AML-193 (cell line): ENCODE data around the gene THADA.

Experiments
- DNase-seq, 2 experiments: peaks; one replicate each; lab custom pipeline; 2025; lab: John Stamatoyannopoulos, UW

Gene THADA

DNA sequence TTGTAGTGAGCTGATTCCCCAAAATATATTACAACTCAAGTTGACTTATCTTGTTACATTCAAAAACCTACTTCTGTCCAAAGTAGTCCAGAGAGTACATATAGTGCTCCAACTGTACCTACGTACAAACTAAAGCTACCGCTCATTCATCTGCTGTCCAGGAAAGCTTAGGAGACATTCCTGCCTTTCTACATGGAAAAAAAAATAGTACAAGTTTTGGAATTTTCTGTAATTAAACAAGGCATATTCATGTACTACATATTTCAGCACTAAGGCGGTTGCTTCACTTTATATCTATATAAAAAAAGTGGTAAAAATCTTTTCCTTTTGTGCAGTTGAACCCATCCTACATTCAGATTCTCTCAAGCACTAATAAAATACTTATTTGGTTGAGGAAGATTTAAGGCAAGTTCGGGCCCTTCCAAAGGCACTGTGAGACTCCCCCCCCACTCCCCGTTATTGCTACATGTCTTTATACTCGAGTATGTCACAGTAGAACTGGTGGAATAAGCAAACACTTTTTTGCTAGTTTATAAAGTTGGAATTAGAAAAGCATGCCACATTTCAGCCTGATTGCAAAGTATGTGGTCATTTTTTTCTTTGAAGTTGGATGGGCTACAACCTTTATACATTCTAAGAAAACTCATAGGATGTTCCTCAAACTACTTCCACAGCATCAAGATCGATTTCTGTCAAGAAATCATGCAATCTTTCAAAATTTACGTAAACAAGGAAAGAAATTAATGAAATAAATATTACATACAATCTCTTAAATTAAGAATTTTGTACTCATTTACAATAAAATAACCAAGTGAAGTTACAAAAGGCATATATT is 373.1 kb downstream of the THADA start:
- DNase-seq = no peak

DNA sequence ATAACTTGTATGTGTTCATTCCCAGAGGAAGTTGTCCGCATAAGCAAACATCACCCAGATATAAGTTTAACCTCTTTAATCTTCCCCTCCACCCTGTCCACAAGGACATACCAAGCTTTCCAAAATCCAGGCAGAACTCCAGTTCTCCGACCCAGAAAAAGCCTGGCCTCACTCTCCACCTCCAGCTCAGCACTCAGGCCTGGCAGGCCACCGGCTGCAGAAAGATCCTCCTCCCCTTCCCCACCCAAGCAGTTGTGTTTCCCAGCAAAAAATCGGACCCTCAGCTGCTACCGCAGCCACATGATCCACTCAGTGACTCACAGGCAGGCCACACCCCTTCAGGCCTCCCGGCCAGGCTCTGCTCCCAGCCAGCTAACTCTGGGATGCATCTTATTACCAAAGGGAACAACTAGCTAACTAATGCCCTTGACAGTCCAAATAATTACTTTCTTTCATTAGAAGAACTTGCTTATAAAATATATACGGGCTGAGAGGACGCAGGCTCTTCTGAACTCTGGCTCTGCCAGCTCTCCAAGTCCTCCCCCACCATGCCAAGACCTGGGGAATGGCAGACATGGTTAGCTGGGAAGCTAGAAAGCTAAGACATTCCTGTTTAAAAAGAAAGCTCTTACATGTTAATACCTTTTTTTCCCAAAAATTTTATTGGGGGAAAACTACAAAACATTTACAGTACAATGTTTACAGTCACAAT is 373.9 kb downstream of the THADA start:
- peak; percentile 48 to 63 for DNase-seq

DNA sequence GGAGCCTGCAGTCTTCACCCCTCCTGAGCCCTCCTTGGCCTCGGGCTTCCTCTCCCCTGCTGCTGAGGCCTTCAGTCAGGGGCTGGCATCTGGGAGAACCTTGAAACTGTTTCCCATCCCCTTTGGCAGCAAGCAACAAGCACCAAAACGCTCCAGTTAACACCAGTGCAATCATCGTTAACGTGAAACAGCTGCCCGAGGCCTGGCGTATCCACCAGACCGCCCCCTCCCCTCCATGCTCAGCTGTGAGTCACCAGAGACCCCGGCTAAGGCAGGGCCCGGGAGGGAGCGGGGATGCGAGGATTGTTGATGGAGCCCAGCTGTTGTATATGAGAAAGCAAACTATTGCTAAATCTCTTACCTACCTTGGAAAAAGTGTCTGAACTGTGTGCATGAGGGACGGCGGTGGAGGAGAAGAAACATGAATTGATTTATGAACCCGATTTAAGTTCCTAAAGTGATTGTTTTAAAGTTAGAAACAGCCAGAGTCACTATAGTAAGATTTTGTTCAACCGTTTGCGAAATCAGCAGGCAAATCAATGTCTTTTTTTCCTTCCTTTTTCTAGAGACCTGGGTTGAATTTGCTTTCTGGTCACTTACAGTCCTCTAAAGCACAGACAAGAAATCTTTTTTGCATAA is 374.6 kb downstream of the THADA start:
- peak; percentile 45 to 68 for DNase-seq

DNA sequence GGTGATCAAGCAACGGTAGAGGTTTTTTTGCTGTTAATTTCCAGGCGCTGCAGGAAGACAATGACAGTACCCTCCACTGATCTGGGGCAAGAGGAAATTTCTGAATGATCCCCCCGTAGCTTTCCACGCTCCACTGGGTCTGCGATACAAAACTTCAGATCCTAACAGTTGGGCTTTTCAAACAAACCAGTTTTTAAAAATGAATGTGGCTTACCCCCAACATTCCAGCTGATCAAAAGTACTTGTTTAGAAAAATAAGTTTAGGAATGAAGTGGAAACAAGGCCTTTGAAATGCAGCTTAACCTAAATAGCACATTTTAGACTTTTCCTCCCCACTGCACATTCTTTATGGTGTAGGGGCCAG is 375.1 kb downstream of the THADA start:
- DNase-seq = no peak

DNA sequence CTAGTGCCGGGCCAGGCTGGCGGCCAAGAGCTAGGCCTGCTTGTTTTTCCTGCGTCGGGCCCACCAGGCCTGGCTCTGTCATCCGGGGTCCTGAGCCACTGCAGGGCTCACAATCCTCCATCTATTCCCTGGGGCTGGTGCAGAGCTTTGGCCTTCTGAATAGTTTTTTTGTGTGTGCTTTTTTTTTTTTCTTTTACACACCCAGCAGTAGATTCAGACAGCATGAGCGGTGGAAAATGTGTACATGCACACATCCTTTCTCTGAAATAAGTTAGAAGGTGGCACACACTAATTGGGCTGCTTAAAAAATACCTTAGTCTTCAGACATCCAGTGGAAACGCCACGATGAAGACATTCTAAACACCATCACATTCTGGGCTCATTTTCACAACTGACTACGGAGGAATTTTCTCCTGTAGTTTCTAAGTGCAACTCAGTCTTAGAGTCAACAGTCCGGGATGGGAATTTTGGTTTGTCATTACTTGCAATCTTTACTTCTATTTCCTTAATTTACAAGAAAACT is 375.5 kb downstream of the THADA start:
- DNase-seq = no peak

DNA sequence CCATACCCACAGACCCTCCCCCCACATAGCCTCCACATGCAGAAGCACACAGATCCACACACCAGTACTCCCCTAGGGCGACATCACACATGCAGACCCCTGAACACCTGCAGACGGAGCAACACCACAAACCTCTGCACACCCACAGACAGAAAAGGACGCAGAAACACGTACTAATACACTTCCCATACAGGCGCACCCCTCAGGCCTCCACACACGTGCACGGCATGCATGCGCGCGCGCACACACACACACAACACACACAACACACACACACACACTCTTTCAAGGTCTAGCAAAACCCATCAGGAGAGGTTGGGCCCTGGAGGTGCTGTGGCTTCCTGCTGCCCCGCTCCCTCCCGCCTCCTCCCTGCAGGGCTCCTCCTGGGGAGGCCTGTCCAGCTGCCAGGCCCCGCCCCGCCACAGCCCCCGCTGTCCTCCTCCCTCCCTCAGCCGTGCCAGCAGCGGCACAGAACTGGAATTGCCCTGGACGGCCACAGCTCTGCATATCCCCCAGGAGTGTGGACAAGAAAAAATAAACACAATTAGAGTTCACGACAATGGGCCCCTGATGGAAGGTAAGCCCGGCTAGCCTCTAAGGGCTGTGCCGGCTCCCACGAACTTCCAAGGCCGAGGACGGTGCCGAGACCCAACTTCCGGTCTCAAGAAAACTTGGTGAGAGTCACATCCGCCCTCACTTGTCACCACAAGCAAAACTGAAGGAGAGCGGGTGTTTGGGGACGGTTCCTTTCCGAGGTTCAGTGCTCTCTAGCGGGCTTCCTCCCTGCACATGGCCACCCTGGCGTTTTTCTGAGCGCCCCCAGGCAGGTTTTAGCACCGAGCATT is 376.2 kb downstream of the THADA start:
- DNase-seq = peak; percentile 90 to 92

DNA sequence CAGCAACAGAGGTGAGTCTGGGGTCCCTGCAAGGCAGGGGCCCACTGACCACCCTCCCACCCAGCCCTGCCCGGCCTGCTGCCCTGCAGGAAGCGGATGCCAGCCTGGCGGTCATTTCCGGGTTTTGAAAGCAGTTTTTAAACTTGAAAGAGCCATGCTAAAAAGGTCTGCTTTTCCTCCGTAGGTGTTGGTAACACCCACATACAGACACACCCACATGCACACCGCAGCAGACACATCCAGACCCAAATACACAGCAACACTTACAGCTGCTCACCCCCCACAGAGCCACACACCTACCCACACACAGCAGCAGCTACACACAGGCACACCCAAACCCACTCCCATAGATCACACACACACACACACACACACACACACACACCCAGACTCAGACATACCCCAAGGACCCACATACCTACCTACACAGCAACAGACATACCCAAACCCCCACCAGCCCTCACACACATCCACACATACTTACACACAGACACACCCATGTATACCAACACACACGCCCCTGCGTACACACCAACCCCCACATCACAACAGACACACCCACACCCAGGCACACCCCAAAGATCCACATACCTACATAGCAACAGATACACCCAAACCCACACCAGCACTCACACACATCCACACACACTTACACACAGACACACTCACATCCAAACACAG is 377.0 kb downstream of the THADA start:
- peak; percentile 72 to 77 for DNase-seq

DNA sequence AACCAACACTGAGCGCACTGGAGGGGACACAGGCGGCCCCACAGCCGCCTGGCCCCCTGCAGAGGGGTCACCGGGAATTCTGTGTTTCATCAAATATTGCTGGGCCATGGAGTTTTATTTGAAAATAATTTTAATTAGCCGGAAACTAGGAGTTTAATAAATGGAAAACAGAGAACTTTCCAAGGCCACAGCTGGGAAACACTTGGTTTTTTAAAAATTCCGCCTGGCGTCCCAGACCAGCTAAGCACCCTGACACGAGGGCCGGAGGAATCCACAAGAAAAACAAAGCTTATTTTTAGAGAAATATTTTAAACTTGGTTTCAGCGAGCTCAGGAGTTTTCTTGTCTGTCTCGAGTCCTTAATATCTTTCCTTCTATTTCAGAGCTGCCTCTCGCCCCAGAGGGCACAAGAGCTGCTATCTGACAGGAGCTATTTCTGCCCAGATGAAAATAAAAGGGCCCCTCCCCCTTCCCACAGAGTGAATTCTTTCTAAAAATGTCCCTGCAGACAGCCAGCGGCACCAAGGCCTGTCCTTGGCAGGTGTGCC is 377.6 kb downstream of the THADA start:
- no peak for DNase-seq

DNA sequence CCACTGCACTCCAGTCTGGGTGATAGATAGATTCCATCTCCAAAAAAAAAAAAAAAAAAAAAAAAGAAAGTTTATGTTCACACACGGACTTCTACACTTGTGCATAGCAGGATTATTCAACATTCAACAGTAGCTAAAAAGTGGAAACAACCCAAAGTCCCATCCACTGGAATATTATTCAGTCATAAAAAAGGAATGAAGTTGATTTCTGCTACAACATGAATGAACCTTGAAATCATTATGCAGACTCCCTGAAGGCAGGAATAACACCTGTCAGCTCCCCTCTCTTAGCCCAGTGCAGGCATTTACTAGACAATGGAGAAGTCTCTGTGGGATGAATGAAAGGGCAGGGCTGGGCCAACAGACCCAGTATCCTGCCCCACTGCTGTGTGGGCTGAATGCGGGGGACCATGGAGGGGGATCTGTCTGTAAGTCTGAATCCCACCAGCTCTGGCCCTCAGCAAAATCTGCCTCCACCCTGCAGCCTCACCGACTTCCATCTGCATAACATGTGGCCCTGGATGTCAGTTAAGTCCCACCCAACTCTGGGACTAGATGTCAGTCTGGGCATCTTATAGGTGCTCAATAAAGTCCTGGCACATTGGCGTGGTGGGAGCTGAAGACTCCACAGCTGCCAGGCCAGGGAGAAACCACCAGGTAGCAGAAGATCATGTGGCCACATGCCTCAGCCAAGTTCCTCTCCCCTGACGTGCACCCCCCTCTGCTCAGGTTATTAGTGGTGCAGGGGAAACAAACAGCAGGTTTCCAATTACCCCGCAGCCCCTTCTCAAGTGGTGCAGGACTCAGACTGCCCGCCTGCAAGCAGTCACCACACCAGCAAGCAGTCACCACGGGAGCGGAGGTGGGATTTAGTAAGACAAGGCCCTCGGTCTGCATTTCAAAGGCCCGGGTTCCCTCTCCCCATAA is 378.3 kb downstream of the THADA start:
- no peak for DNase-seq

DNA sequence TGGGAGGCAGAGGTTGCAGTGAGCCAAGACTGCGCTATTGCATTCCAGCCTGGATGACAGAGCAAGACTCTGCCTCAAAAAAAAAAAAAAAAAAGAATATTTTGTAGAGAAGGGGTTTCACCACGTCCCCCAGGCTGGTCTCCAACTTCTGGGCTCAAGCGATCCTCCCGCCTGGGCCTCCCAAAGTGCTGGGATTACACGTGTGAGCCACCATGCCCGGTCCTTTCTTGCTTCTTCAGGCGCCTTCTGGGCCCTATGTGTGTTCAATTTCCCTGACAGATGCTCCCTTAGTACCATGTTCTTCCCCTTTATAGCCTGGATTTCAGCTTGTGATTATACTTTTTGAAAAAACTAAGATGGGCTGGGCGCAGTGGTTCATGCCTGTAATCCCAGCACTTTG is 379.2 kb downstream of the THADA start:
- DNase-seq = no peak

DNA sequence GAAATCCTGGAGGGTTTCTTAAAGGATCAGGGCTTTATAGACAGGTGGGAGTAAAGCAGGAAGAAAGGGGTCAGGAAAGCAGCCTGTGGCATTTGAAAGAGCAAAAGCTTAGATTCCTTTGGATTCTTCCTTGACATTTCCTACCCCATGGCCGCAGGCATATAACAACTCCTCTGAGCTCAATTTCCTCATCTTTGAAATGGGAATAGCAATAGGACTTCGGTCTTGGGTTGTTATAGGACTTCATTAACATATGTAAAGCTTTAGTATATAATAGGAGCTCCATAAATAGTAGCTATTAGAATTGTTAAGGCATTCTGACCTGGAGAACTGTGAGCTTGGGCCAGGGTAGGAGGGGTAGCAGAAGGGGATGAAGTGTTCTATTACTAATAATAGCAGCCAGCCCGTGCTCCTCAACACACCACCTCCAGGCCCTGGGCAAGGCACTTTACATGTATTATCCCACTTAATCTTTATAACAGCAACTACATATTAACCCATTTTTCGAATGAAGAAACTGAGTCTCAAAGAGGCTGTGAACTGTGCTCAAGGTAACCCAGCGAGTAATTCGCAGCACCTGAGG is 380.1 kb downstream of the THADA start:
- no peak for DNase-seq

DNA sequence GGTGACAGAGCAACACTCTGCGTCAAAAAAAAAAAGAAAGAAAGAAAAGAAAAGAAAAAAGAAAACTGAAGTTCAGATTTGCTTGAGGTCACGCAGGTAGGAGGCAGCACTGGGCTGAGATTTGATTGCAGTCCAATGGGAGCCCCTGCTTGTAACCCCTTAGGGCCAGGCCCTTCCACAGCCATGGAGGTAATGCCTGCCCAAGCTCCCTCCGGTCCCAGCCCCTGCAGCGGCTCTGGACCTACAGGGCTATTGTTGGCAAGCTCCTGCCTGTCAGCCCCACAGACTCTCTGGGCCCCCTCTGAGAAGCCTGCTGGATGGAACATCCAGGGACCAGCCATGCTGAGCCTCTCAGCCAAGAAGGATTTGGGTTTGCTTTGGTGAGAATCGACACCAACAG is 381.6 kb downstream of the THADA start:
- DNase-seq = no peak

DNA sequence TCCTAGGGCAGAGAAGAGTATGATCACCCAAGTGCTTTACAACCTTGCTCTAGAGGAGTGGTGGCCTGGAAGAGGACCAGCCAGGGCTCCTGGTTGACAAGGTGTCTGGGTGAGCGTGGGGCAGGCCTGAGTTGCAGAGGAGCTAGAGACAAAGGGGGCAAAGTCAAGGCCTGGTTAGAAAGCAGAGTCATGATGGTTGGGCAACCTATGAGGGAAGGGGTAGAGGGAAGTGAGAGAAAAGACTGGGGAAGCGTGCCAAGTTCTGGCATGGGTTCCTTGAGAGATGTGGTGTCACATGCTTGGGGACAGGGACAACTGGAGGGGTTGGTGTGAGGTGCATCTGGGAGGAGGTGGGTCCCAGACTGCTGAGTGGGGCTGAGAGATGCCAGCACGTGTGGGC is 382.9 kb downstream of the THADA start:
- DNase-seq = peak; percentile 93 to 96

DNA sequence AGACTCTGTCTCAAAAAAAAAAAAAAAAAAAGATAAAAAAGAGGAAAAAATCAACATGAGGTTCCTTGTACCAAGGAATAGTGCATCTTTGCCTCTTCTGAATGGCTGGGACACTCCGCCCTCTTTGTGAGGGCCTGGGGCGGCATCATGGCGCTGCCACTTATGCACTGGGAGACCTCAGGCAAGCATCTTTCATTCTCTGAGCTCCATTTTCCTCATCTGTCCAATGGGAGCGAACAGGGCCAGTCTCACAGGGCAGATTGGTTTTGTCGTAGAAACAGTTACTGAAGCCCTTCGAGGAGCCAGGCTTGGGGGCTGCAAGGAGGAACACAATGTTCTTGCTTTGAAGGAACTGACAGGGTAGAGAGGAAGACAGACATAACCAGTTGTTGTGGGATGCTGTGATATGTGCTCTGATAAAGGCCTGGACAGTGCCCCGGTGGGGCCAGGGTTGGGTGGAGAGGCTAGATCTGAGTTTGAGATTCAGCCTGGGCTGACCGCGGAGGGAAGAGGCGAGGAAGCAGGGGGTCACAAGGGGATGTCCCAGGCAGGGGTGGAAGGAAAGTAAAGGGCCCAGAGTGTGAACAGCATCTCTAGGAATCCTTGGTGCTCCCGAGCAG is 383.5 kb downstream of the THADA start:
- no peak for DNase-seq

DNA sequence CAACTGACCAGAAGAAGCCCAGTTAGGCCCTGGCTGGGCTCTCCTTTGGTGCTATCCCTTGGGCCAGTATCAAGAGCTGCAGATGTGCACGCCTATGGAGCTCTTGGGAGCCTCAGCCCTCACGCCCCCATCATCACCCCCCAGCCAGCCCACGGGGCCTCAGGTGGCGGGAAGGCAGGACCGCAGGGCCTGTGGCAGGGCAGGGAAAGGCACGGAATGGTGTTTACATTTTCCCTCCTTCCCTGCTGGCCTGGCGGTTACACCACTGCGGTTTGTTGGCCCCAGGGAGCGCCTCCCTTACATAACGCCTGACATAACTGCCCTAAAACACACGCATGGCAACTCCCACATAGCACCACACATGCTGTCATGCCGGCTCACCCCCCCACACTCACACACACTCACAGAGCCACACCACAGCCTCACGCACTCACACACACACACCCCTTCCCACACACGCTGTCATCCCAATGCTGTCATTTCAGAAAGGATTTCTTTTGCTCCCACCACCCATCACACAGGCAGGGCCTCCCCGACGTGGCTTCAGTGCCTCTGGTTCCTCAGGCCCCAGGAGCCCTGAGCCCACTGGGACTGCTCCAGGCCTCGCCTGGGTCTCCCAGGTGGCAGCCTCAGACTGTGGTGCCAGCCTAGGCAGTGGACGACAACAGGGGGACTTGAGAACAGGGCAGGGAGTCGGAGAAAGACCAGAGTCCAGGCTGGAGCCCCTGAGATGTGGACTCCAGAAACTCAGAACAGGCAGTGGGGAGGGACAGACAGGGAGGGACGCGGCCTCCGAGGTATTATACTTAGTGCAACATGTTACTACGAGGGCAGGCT is 385.2 kb downstream of the THADA start:
- peak; percentile 76 to 77 for DNase-seq

DNA sequence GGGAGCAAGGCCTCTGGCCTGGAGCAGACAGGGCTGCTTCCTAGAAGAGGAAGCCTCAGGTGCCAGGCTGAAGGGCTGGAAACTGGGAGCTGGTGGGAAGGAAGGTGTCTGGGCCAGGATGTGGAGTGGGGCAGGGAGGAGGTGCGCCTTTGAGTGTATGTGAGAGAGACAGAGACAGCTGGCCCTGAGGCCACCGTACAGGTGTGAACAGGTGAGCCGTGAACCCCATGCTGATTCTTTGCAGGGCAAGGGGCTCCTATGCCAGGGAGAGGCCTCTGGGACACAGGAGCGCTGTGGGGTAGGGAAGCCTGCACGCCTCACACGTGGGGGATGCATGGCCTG is 385.7 kb downstream of the THADA start:
- DNase-seq = no peak

DNA sequence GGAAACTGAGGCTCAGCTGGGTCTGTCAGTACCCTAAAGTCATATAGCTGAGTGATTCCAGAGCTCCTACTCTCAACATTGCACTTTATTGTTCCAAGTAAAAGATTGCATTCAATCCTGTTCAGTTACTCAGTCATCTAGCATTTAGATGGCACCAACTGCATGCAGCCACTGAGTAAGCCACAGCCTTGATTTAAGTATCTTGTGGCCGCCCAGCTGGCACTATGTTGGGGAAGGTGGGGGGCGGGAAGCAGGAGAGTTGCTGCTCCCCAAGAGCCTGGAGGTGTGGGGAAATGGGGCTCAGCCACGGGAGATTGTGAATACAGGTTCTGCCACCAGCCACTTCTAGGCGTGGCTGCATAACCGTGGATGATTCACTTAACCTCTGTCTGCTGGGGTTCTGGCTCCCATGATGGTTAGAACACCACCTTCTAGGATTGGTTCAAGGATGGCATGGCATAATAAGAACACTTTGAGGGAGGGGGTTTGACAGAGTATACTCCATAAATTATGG is 386.6 kb downstream of the THADA start:
- no peak for DNase-seq
